Adrenal gland (tissue), 12 donors: ENCODE data around the gene B9D1. TPM values are rescaled to one million over a fixed set of nuclear protein-coding genes. Genes with fewer than 3 reads are reported as not detected.

Experiments
- DNase-seq, 7 donors: peaks; one replicate each; pipeline ENCODE4 v3.0.0-alpha.2; 2019 to 2020
- H3K27ac ChIP-seq, 5 donors: fragments of 200-600 bp; sonication (generic) in 4 of 5; 1 replicate in 3 of 5; 2 replicates in 2 of 5; pipeline versions ENCODE4 v1.5.1 to v1.8.0; 2016 to 2020; ENCODE audit warnings: mild to moderate bottlenecking in 1 of 5
- H3K27me3 ChIP-seq: fragments of 200-600 bp; 2 replicates; pipeline ENCODE4 v1.8.0; 2021
- H3K36me3 ChIP-seq, 2 donors: fragments of 200-600 bp; replicated peaks in 1 of 2; 1 replicate in 1 of 2; 2 replicates in 1 of 2; pipeline versions ENCODE4 v1.5.1 to v1.8.0; 2018 to 2022
- H3K4me1 ChIP-seq, 2 donors: fragments of 200-600 bp; replicated peaks in 1 of 2; 1 replicate in 1 of 2; 2 replicates in 1 of 2; pipeline versions ENCODE4 v1.5.1 to v1.8.0; 2018 to 2021
- H3K4me3 ChIP-seq, 4 donors: fragments of 200-600 bp; sonication (generic) in 3 of 4; one replicate each; pipeline ENCODE4 v1.5.1; 2016 to 2018
- H3K9me3 ChIP-seq, 3 donors: fragments of 200-600 bp; sonication (generic) in 1 of 3; replicated peaks in 1 of 3; 1 replicate in 2 of 3; 2 replicates in 1 of 3; pipeline versions ENCODE4 v1.5.1 to v1.8.0; 2016 to 2021
- POLR2A ChIP-seq, 2 donors: fragments of 450-650 bp; IDR thresholded peaks; one replicate each; pipeline ENCODE4 v1.6.1; 2017; ENCODE audit warnings: antibody characterized with exemption in 2 of 2, mild to moderate bottlenecking in 2 of 2, moderate library complexity in 1 of 2
- WGBS, 4 donors: extraction: QIAGEN DNeasy Blood & Tissue Kit in 2 of 4; methylation state at CpG; one replicate each; pipeline versions ENCODE4 v1.1.5 to v1.1.7; 2013 to 2017; 5-methylcytosine and 5-hydroxymethylcytosine counted together
- intact Hi-C, 2 donors: fragments of 100-400 bp; cut with DNase I; formaldehyde crosslinking; loops; one replicate each; pipeline versions ENCODE4 v1.14.1 to v1.15.0; 2022 to 2023
- polyA plus RNA-seq, 3 donors: library from polyadenylated mRNA; stranded (reverse); fragments of 200-250 nt in 2 of 3; fragments of 350-450 nt in 1 of 3; fragmentation: Illumina TruSeq in 1 of 3; extraction: RNeasy Lipid Tissue Mini Kit (QIAGEN cat#74804) in 1 of 3; gene quantifications; one replicate each; pipeline ENCODE4 v1.2.3, GENCODE V29; 2013 to 2014
- total RNA-seq, 9 donors: library from RNA; depleted of rRNA in 4 of 9; stranded (reverse); fragments of >200 nt in 4 of 9; fragments of 120-200 nt in 1 of 9; fragmentation: NEBNext Ultra II Directional in 1 of 9; extraction: Animal tissue kit (Norgen Biotek cat#: 25700) in 1 of 9; gene quantifications; one replicate each; pipeline versions ENCODE4 v1.1.0 to v1.2.4, GENCODE V29; 2013 to 2023
- TF ChIP-seq, protein P1 (sequence below), 6 experiments: fragments of 450-650 bp in 4 of 6; fragments of 200-600 bp in 2 of 6; sonication (generic) in 1 of 6; IDR thresholded peaks; 1 replicate in 5 of 6; 2 replicates in 1 of 6; pipeline versions ENCODE4 v1.5.1 to v1.8.0; 2016 to 2021; ENCODE audit warnings: antibody characterized with exemption in 6 of 6, mild to moderate bottlenecking in 2 of 6, moderate library complexity in 1 of 6
- donor health status: healthy with polysubstance abuse.
- donor health status: Bipolar disorder and iron deficiency.
- donor health status: DM: yes; HTN: yes; CAD: no.
- donor health status: DM: no; HTN: no; CAD: no.
- donor health status: DM: no; HTN: no; CAD: no.
- donor health status: DM: yes; HTN: yes; CAD: no.

The B9D1 gene
- total and polyA plus RNA-seq, 12 donors, result 19.3 to 67.7 (median 30.1) TPM

GRCh38 chr17:19320876-19321275 lies 41.6 kb downstream of the B9D1 start:
- no peaks in the 10 kb centered on the region for H3K36me3 ChIP-seq
- no peaks in the 10 kb centered on the region for H3K27me3 ChIP-seq
- 83 to 97% (median 92%) methylated on average over 1 to 5 of the region's 5 CpGs for WGBS, 4 donors
- no peak for TF ChIP-seq POLR2A (IDR thresholded peaks at IDR 0.05)
- TF ChIP-seq, protein P1, sequence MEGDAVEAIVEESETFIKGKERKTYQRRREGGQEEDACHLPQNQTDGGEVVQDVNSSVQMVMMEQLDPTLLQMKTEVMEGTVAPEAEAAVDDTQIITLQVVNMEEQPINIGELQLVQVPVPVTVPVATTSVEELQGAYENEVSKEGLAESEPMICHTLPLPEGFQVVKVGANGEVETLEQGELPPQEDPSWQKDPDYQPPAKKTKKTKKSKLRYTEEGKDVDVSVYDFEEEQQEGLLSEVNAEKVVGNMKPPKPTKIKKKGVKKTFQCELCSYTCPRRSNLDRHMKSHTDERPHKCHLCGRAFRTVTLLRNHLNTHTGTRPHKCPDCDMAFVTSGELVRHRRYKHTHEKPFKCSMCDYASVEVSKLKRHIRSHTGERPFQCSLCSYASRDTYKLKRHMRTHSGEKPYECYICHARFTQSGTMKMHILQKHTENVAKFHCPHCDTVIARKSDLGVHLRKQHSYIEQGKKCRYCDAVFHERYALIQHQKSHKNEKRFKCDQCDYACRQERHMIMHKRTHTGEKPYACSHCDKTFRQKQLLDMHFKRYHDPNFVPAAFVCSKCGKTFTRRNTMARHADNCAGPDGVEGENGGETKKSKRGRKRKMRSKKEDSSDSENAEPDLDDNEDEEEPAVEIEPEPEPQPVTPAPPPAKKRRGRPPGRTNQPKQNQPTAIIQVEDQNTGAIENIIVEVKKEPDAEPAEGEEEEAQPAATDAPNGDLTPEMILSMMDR (IDR thresholded peaks at IDR 0.05), result no peak
- H3K27ac ChIP-seq, result no peak overlapping the region
- peaks cover 6 to 19% of the 10 kb centered on the region in 2 donors for H3K4me1 ChIP-seq
- intact Hi-C loops, result no loop called here
- H3K9me3 ChIP-seq, result no peaks in the 10 kb centered on the region
- no peak for DNase-seq
- H3K4me3 ChIP-seq, result no peak overlapping the region

GRCh38 chr17:19319771-19320505 lies 42.6 kb downstream of the B9D1 start:
- no peak overlapping the region for H3K27ac ChIP-seq
- TF ChIP-seq, protein P1 (IDR thresholded peaks at IDR 0.05), result no peak
- no peak for TF ChIP-seq POLR2A (IDR thresholded peaks at IDR 0.05)
- peaks cover 6 to 19% of the 10 kb centered on the region in 2 donors for H3K4me1 ChIP-seq
- peaks cover 0 to 5% of the 10 kb centered on the region in 2 donors for H3K36me3 ChIP-seq
- H3K9me3 ChIP-seq, result no peaks in the 10 kb centered on the region
- DNase-seq, result peak in 1 of 7 donors; percentile 8
- no peak overlapping the region for H3K4me3 ChIP-seq
- WGBS, 4 donors, result 88 to 94% (median 89%) methylated on average over 12 of the region's 12 CpGs
- no peaks in the 10 kb centered on the region for H3K27me3 ChIP-seq
- intact Hi-C loops, result no loop called here

DNA sequence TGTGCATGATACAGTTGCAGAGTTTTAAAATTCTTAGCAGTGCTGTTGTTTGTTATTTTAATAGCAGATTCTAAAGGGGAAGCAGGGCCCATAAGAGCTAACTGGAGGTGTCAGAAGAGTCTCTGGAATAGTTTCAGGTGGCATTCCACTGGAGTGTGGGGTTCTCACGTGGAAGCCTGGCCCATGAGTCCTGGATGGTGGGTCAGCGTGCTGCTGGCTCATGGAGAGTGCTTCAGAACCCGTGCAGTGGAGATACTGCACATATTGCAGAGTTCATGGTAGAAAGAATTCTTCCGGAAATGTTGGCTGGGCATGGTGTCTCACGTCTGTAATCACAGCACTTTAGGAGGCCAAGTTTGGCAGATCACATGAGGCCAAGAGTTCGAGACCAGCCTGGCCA lies 43.9 kb downstream of the B9D1 start:
- Histone ChIP-seq H3K27me3 (no peaks in the 10 kb centered on the region), H3K4me1 (peaks cover 6 to 19% of the 10 kb centered on the region in 2 donors), H3K9me3 (no peaks in the 10 kb centered on the region), H3K36me3 (peaks cover 0 to 14% of the 10 kb centered on the region in 2 donors), H3K27ac (no peak overlapping the region), H3K4me3 (no peak overlapping the region)
- no peak for TF ChIP-seq POLR2A (IDR thresholded peaks at IDR 0.05)
- TF ChIP-seq, protein P1 (IDR thresholded peaks at IDR 0.05), result no peak
- WGBS, 4 donors, result 88 to 90% (median 88%) methylated on average over 6 of the region's 6 CpGs
- peak in 1 of 7 donors; percentile 8 for DNase-seq
- intact Hi-C loops, result no loop called here

- peaks cover 6 to 19% of the 10 kb centered on the region in 2 donors for H3K4me1 ChIP-seq
- WGBS, 4 donors, result 23 to 27% (median 26%) methylated on average over 10 to 19 of the region's 19 CpGs
- peak overlapping the region in 4 of 5 donors; percentile 11 to 86 (median 75) for H3K27ac ChIP-seq
These were observed 45.0 kb downstream of the B9D1 start for GRCh38 chr17:19317359-19318095.

More at GRCh38 chr17:19317359-19318095, 45.0 kb downstream of the B9D1 start:
- Histone ChIP-seq H3K27me3 (no peaks in the 10 kb centered on the region), H3K4me3 (no peak overlapping the region), H3K36me3 (peaks cover 0 to 25% of the 10 kb centered on the region in 2 donors), H3K9me3 (no peaks in the 10 kb centered on the region)
- DNase-seq, result peak; percentile 91 to 99 (median 97)
- peak; percentile 5 to 72 for TF ChIP-seq POLR2A (IDR thresholded peaks at IDR 0.05)
- TF ChIP-seq, protein P1 (IDR thresholded peaks at IDR 0.05), result peak; percentile 6 to 60 (median 52)
- intact Hi-C loops, result no loop called here
